GM13976 (cell line): ENCODE results near the gene COMMD10.

Experiments
- DNase-seq: peaks from one replicate; pipeline ENCODE4 v3.0.0; 2012; ENCODE audit warnings: low spot score
- CTCF ChIP-seq: IDR thresholded peaks from 2 replicates; pipeline ENCODE4 v1.5.1; 2012; ENCODE audit warnings: borderline replicate concordance, mild to moderate bottlenecking; ENCODE audit not compliant: insufficient read depth; ENCODE audit errors: extremely low read depth, missing control alignments, control extremely low read depth
- in situ Hi-C: fragments of 300-500 bp; cut with MboI; formaldehyde crosslinking; loops from one replicate; pipeline ENCODE4 v1.12.0; 2022; ENCODE audit warnings: low sequenced_read_pairs, mixed read lengths, inconsistent platforms; ENCODE audit not compliant: unreplicated experiment

Gene COMMD10

GRCh38 chr5:116242343-116242742, 157.5 kb downstream of the COMMD10 start:
- TF ChIP-seq CTCF, result no peak
- DNase-seq, result no peak
- in situ Hi-C loops, result no loop called here

- no peak for DNase-seq
Observed at GRCh38 chr5:116248432-116248831, 163.6 kb downstream of the COMMD10 start.

DNA sequence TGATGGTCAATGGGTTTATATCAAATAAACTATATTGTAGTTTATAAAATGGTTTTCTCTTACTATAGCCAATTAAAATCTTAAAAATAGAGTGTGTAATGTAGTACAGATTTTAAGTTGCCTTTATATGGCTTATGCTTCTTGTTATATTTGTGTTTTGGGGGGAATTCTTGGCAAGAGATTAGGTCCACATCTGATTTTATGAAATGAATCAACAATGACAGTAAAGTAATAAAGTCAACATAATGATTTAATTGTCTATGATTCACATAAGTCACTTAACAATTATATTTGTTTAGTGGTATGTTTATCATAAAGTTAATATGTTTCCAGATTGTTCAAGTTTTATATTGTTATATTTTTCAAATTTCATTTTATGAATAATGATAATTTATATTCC, 164.8 kb downstream of the COMMD10 start:
- no peak for DNase-seq
- in situ Hi-C loops, result no loop called here
- no peak for TF ChIP-seq CTCF

More at GRCh38 chr5:116248432-116248831, 163.6 kb downstream of the COMMD10 start:
- no peak for TF ChIP-seq CTCF
- in situ Hi-C loops, result no loop called here

- in situ Hi-C loops, result no loop called here
- DNase-seq, result no peak
- no peak for TF ChIP-seq CTCF
Observed at GRCh38 chr5:116256717-116257116, 171.9 kb downstream of the COMMD10 start.

- TF ChIP-seq CTCF, result no peak
- no peak for DNase-seq
- in situ Hi-C loops, result no loop called here
Observed at GRCh38 chr5:116265471-116265870, 180.6 kb downstream of the COMMD10 start.

DNA sequence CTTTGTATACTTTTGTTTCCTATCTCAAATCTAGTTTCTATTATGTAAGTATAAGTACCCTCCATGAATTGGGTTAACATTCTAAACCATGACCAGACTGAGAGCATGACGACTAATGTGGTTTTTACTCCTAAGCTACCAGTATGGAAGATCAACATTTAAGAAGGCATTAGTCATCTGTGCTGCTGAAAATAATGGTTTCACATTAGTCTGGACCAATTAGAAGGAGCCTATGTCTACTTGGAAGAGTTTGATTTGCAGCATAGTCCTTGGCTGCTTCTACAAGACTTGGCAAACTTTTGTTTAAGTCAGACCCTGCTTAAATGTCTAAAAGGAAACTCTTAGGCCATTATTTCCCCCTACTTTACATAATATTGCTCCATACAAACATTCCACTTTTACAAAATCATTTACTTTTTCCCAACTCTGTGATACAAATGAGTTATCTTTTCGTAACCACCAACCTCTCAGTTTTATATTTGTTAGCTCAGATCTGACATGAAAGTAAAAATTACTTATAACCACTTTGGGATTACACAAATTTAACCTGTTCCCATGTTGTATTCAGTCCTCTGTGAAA, 186.7 kb downstream of the COMMD10 start:
- DNase-seq, result no peak
- in situ Hi-C loops, result no loop called here
- no peak for TF ChIP-seq CTCF

- no peak for TF ChIP-seq CTCF
- in situ Hi-C loops, result no loop called here
- DNase-seq, result no peak
Observed at GRCh38 chr5:116272281-116272941, 187.6 kb downstream of the COMMD10 start.
